ENCODE measurements around the gene C1QL2.
A peak's percentile ranks its signal among the peaks of the same experiment; 100 is the strongest.

Gene C1QL2

GRCh38 chr2:119158563-119159347 is at the start of gene C1QL2:
C1QL2 (minus strand) TSS chr2:119158751; CDS start chr2:119158269, 482 bp downstream.
- no peak for DNase-seq

GRCh38 chr2:119207447-119207846 is 48.9 kb upstream of the C1QL2 start:
- no peak for DNase-seq

- no peak for DNase-seq
Measured at GRCh38 chr2:119206201-119206600, 47.6 kb upstream of the C1QL2 start.

- no peak for DNase-seq
Measured at GRCh38 chr2:119205001-119205706, 46.6 kb upstream of the C1QL2 start.

GRCh38 chr2:119204525-119204924 is 46.0 kb upstream of the C1QL2 start:
- no peak for DNase-seq

GRCh38 chr2:119202610-119203310 is 44.2 kb upstream of the C1QL2 start:
- no peak for DNase-seq

- no peak for DNase-seq
Measured at GRCh38 chr2:119201815-119202214, 43.3 kb upstream of the C1QL2 start.

GRCh38 chr2:119198240-119198840 is 39.8 kb upstream of the C1QL2 start:
- DNase-seq: no peak

- DNase-seq: no peak
Measured at GRCh38 chr2:119197529-119198239, 39.1 kb upstream of the C1QL2 start.

- no peak for DNase-seq
Measured at GRCh38 chr2:119197126-119197405, 38.5 kb upstream of the C1QL2 start.

- peak; percentile 31 for DNase-seq
Measured at GRCh38 chr2:119196301-119197125, 38.0 kb upstream of the C1QL2 start.

GRCh38 chr2:119195887-119196286 is 37.3 kb upstream of the C1QL2 start:
- no peak for DNase-seq

- DNase-seq: no peak
Measured at GRCh38 chr2:119195001-119195400, 36.5 kb upstream of the C1QL2 start.

- DNase-seq: no peak
Measured at GRCh38 chr2:119192893-119193292, 34.3 kb upstream of the C1QL2 start.

GRCh38 chr2:119190321-119191111 is 32.0 kb upstream of the C1QL2 start:
- DNase-seq: no peak

- DNase-seq: no peak
Measured at GRCh38 chr2:119184512-119184911, 26.0 kb upstream of the C1QL2 start.

GRCh38 chr2:119181791-119182445 is 23.4 kb upstream of the C1QL2 start:
- no peak for DNase-seq

GRCh38 chr2:119181391-119181790 is 22.8 kb upstream of the C1QL2 start:
- DNase-seq: no peak

GRCh38 chr2:119180892-119181291 is 22.3 kb upstream of the C1QL2 start:
- no peak for DNase-seq

GRCh38 chr2:119179991-119180390 is 21.4 kb upstream of the C1QL2 start:
- DNase-seq: no peak

GRCh38 chr2:119179202-119179601 is 20.7 kb upstream of the C1QL2 start:
- DNase-seq: no peak
